Breast epithelium (tissue), 3 donors: ENCODE data around the gene DYSF.

Experiments
- CTCF ChIP-seq, 3 donors: fragments of 450-650 bp; IDR thresholded peaks; one replicate each; pipeline ENCODE4 v1.5.1; 2016 to 2017; ENCODE audit warnings: antibody characterized with exemption in 3 of 3, mild to moderate bottlenecking in 3 of 3, moderate library complexity in 3 of 3
- POLR2A ChIP-seq: fragments of 450-650 bp; IDR thresholded peaks from one replicate; pipeline ENCODE4 v1.6.1; 2016; ENCODE audit warnings: antibody characterized with exemption, mild to moderate bottlenecking, moderate library complexity

- TF ChIP-seq POLR2A (no peak), CTCF (IDR thresholded peaks at IDR 0.05) (no peak)
Observed at GRCh38 chr2:71605173-71605641, 151.8 kb downstream of the DYSF start.
